Coronary artery (tissue), 2 donors: ENCODE measurements around the gene KITLG.
"Not testable (repeated sequence)": the region's sequence is repeated elsewhere in the genome, so short reads cannot be mapped to it uniquely, and the experiment has no call there.

Experiments
- DNase-seq: peaks from one replicate; pipeline ENCODE4 v3.0.0-alpha.2; 2017; ENCODE audit warnings: low spot score
- H3K27ac ChIP-seq, 2 donors: fragments of 200-600 bp; sonication (generic); one replicate each; pipeline ENCODE4 v1.5.1; 2016 to 2019
- H3K4me3 ChIP-seq: fragments of 200-600 bp; sonication (generic); 2 replicates; pipeline ENCODE4 v1.5.1; 2016; ENCODE audit warnings: mild to moderate bottlenecking, moderate library complexity
- TF ChIP-seq, protein P1 (sequence below): fragments of 200-600 bp; sonication (generic); IDR thresholded peaks from one replicate; pipeline ENCODE4 v1.5.1; 2019; ENCODE audit warnings: antibody characterized with exemption

Gene KITLG

DNA sequence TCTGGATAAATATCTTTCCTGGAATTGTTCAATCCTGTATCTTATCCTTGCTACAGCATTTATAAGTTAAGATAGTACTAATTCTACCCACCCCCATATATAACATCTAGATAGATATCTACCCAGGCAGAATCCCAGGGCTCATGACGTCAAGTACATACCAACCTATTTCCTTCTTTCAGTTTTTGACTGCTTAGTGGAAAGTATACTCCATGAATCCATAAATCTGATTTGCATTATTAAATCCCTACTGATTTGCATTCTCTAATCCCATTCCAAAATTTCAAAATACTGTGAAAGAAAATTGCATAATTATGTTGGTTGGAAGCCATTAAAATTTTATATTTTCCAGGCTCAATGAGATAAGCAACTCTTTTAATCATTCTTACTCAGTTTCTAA, 111.7 kb downstream of the KITLG start:
- TF ChIP-seq, protein P1, sequence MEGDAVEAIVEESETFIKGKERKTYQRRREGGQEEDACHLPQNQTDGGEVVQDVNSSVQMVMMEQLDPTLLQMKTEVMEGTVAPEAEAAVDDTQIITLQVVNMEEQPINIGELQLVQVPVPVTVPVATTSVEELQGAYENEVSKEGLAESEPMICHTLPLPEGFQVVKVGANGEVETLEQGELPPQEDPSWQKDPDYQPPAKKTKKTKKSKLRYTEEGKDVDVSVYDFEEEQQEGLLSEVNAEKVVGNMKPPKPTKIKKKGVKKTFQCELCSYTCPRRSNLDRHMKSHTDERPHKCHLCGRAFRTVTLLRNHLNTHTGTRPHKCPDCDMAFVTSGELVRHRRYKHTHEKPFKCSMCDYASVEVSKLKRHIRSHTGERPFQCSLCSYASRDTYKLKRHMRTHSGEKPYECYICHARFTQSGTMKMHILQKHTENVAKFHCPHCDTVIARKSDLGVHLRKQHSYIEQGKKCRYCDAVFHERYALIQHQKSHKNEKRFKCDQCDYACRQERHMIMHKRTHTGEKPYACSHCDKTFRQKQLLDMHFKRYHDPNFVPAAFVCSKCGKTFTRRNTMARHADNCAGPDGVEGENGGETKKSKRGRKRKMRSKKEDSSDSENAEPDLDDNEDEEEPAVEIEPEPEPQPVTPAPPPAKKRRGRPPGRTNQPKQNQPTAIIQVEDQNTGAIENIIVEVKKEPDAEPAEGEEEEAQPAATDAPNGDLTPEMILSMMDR: no peak
- H3K4me3 ChIP-seq: no peak overlapping the region
- no peak overlapping the region for H3K27ac ChIP-seq
- no peak for DNase-seq

DNA sequence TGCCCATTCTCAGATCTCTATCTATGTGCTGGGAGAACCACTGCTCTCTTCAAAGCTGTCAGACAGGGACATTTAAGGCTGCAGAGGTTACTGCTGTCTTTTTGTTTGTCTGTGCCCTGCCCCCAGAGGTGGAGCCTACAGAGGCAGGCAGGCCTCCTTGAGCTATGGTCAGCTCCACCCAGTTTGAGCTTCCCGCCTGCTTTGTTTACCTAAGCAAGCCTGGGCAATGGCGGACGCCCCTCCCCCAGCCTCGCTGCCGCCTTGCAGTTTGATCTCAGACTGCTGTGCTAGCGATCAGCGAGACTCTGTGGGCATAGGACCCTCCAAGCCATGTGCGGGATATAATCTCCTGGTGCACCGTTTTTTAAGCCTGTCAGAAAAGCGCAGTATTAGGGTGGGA, 113.6 kb downstream of the KITLG start:
- not testable (repeated sequence) for H3K27ac ChIP-seq, H3K4me3 ChIP-seq, DNase-seq

DNA sequence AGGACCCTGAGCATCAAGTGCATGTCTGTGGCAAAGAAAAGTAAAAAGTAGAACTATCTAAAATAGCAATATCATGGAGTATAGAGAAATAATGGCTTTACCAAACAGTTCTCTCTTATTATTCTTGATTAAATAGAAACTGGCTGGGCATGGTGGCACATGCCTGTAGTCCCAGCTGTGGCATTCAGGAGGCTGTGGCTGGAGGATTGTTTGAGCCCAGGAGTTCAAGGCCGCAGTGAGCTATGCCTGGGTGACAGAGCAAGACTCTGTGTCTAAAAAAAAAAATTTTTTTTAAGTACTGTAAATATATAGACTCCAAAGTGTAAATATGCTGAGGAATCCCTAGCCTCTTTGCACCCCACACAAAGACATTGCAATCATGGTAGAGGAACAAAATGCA, 121.9 kb downstream of the KITLG start:
- no peak overlapping the region for H3K4me3 ChIP-seq
- no peak for DNase-seq
- TF ChIP-seq, protein P1: no peak
- no peak overlapping the region for H3K27ac ChIP-seq

DNA sequence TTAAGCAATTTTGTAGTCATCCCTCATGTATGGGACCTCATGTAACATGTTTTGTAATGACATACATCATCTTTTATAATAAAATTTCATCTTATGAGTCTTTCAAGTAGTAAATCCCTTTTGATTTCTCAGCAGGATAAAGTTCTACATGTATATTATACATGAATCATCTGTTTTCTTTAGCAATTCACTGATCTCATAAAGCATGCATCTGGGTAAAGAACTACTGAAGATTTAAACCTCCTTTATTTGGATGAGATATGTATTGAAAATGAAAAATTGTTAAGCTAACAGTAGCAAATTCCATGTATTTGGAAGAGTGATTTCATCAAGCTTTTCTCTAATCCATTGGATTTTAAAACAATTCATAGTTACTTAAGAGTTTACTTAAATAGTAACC, 126.9 kb downstream of the KITLG start:
- no peak overlapping the region for H3K4me3 ChIP-seq
- H3K27ac ChIP-seq: no peak overlapping the region
- no peak for DNase-seq
- TF ChIP-seq, protein P1: no peak

DNA sequence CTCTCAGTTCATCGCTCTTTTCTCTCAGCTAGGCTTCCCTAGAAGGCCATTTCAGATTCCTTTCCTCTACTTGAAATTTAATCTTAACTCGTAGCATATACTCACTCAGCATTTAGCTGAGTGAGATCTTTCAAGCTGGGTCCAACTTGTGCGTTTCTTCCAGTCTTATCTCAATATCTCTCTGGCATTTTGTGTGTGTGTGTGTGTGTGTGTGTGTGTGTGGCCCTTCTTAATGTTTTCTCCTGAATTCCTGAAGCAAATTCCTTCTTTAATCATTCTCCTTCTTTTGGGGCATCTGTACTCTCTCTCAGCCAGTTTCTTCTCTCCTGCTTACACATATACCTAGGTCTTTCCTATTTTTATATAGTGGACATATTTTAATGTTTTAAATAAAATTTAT, 129.1 kb downstream of the KITLG start:
- no peak for DNase-seq
- Histone ChIP-seq H3K4me3 (no peak overlapping the region), H3K27ac (no peak overlapping the region)
- TF ChIP-seq, protein P1: no peak

DNA sequence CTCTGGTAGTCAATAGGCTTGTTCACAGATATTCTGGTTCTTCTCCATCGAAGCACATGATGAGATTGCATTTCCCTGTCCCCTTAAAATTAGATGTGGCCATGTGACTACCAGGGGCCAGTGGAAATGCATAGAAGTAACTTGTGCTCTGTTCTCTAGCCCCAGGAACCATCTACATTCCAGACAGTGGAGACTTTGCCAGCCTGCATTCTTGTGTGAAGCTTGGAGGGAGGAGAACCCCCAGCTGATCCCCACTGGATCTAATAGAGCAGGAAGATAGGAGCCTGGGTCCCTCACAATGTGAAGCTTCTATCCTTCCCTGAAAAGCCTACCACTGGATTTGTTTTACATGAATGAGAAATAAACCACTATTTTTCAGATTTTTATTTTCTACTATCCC, 130.1 kb downstream of the KITLG start:
- H3K4me3 ChIP-seq: no peak overlapping the region

DNA sequence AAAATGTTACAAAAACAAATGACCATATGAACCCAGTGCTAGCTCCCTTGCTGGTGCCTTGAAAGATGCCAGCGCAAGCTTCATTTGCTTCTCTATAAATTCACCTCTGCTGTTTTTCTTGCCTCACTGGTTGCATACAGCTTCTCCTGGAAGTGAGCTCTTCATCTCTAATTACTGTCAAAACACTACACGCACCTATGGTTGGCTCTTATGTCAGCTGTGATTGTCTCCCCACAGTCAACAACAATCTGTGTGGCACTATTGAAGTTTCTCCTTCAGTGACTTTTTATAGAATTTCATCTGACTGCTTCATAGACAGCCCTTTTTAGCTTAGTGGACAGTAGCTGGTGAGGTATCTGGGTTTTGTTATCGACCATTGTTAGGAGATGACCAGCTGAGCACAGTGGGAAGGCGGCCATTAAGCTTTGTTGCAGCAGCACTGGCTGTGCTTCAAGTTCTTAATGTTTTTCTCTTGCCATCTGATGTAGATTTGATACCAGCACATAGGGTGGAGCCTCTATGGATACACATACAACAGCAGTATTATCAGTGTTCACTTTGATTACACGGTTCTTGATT, 131.8 kb downstream of the KITLG start:
- TF ChIP-seq, protein P1: no peak
- DNase-seq: no peak

More for the DNA sequence above, 130.1 kb downstream of the KITLG start:
- DNase-seq: no peak
- H3K27ac ChIP-seq: no peak overlapping the region
- TF ChIP-seq, protein P1: no peak

More for the DNA sequence above, 131.8 kb downstream of the KITLG start:
- H3K4me3 ChIP-seq: no peak overlapping the region
- H3K27ac ChIP-seq: no peak overlapping the region
